ENCODE data around the gene CDH18.

The CDH18 gene, protein sequence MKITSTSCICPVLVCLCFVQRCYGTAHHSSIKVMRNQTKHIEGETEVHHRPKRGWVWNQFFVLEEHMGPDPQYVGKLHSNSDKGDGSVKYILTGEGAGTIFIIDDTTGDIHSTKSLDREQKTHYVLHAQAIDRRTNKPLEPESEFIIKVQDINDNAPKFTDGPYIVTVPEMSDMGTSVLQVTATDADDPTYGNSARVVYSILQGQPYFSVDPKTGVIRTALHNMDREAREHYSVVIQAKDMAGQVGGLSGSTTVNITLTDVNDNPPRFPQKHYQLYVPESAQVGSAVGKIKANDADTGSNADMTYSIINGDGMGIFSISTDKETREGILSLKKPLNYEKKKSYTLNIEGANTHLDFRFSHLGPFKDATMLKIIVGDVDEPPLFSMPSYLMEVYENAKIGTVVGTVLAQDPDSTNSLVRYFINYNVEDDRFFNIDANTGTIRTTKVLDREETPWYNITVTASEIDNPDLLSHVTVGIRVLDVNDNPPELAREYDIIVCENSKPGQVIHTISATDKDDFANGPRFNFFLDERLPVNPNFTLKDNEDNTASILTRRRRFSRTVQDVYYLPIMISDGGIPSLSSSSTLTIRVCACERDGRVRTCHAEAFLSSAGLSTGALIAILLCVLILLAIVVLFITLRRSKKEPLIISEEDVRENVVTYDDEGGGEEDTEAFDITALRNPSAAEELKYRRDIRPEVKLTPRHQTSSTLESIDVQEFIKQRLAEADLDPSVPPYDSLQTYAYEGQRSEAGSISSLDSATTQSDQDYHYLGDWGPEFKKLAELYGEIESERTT

DNA sequence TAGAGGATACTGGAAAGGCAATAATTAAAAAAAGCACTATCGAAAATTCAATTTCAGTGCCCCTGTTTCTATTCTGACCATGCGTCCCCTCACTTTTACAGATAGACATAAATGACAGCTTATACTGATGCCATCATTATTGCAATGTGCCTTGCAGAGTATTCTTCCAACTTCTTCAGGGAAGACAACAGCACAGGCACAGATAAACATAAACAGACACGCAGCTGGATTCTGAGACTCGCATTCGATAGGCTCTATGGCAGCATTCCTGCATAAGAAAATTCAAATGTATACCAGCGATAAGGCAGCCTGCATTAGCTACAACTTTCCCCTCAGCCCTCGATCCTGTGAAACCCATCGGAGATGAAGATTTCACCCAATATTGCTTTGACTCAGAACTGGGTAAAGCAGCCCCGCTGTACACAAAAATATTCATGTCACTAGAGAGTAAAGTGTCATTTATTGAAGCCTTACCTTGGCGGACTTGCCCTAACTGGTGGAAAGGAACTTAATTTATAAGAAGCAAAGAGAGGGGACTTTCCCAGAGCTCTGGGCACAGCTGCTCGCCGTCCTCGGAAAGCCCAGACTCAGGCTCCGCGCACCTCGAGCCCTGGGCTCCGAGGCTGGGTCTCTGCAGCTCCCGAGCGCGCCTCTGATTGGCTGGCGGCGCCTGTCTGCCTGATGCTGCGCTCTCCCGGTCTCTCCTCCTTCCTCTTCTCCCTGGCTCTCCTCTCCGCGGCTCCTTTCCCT is at the start of gene CDH18:
Gene CDH18, minus strand, starts transcription at position 589 of the 750 bp plus-strand sequence. CDS start 149,214 bp downstream, outside the sequence.
- peak; percentile 52 for DNase-seq (ENCODE audit: low spot score)

DNA sequence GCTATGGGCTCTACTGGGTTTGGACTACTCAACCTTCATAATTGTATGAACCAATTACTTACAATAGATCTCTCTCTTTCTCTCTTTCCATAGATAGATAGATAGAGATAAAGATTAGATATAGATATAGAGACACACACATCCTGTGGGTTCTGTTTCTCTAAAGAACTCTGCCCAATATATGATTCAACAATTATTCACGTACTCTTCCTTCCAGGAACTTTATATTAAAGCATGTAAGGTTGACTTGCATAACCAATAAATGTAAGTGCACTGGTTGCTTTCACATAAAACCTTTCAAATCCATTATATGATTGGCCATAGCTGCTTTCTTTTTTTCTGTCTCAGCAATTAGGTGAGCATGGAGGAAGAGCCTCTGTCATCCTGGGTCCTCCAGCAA is 46.7 kb upstream of the CDH18 start:
- no peak for DNase-seq (ENCODE audit: low spot score)

DNA sequence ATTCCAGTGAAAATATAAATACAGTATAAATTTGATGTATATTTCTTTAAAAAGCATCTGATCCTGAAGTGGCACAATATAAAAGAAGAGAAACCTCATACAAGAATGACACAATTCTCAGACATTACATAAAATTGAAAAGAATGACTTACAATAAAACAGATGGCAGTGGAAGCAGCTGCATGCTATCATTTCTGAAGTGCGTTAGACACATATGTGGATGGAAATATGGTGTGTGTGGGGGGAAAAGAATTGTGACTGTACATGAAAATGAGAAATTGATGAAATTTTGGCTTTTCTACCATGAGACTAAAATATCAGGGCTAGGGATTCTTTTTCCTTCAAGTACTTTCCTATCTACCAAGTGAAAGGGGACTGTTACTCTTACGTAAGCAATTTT is 45.9 kb upstream of the CDH18 start:
- no peak for DNase-seq (ENCODE audit: low spot score)

DNA sequence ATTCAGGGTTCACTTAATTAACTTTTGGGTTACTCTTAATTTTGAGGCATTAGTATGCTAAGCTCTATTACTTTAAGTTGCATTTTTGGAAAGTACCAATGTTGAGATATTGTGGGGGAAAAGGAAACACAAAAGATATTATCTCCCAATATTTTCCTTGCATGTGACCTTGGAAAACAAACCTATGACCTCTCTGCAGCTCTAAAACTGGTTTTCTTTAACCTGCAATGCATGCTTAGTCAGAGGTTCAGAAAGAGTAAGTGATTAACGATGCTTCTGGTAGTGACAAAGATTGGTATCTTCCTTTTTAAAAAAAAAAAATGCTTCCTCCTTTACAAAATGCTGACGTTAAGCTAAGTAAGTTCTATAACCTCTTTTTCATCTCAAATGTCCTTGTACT is 44.9 kb upstream of the CDH18 start:
- DNase-seq (ENCODE audit: low spot score), result peak; percentile 2

DNA sequence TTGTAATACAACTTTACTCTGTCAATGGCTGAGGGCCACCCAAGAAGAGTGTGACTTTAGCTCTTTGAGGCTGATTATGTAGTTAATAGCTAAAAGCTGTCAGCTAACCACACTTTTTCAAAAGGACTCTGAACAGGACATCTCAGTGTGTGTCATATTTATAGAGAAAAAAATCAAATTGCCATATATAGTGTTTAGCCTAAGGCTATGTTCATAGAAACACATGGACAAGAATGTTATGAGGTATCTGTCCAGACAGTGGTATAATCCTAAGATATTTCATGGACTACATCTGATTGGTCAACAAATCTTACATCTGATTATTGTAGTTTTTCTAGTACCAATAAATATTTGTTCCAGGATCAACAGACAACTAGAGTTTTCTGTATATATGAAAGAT is 42.1 kb upstream of the CDH18 start:
- DNase-seq (ENCODE audit: low spot score), result no peak

DNA sequence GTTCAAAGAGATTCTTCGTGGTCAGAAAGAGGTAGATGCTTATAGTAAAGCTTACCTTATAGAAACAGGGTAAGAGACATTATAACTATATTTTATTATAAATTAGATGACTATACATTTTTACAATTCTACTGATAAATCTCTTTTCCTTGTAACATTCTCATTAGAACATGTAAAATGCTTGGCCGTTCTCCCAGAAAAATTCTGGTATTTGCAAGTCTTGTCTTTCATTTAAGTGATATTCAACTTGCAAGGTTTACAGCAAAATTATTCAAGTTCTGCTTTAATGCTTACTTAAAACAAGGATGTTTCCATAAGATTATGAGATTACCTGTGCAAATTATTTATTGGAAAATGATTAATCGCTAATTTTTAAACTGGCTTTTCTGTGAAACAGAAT is 41.3 kb upstream of the CDH18 start:
- DNase-seq (ENCODE audit: low spot score), result no peak

DNA sequence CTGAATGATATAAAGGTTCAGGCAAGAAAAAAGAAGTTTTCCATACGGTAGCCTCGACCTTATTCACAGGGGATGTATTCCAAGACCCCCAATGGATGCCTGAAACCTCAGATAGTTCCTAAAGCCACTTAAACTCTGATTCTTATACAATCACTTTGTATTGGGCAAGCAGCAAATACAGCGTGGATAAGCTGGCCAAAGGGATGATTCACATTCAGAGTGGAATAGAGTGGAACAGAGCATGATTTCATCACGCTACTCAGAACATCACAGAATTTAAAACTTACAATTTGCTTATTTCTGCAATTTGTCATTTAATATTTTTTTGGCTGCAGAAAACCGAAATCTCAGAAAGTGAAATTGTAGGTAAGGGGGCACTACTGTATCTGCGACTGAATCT is 40.5 kb upstream of the CDH18 start:
- no peak for DNase-seq (ENCODE audit: low spot score)

DNA sequence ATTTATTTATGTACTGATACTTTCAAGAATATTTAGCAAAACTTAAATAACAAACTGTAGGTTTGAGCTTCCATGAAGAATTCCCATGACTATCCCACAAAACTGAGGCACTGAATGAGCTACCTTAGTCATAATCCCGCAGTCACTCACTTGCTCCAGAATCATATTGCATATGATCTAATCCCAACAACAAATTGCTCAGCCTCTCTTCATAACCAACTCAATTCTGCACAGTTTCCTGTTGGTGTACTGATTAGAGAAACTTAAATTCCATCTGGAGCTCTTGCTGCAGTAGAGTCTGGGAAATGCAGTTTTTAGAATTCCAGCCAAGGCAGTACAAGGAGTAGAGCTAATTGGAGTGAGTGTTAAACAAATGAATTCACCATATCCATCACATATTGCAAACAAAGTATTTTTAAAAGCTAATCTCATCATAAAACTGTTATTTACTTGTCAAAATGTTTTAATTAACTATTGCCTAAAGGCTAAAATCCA is 35.7 kb upstream of the CDH18 start:
- no peak for DNase-seq (ENCODE audit: low spot score)

DNA sequence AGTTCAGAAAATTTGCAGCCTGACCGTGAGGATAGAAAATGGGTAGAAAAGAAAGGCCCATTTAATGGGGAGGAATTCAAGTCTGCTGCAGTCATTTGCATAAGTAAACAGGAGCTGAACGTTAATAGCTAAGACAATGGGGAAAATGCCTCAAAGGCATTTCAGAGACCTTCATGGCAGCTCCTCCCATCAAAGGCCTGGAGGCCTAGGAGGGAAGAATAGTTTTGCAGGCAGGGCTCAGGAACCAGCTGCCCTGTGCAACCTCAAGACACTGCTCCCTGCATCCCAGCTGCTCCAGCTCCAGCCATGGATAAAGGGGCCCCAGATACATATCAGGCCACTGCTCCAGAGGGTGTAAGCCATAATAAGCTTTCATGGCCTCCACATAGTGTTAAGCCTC is 32.2 kb upstream of the CDH18 start:
- DNase-seq (ENCODE audit: low spot score), result no peak

DNA sequence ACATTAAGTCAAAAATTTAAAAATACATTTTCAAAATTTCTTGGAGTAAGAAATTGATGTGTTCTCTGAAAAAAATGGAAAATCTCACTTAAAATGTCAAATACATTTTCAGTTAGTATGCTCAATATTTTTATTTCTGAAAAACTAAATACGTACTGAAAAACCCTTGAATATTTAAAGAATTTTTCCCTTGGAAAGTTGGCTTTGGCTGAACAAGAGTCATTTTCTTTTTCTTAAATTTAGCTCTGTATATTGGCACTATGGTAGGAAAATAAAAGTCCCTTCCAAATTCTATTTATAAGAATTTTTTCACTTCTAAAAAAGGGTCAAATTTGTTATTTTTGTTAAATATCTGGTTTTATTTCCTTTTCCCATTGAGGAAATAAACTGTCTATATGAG is 29.0 kb upstream of the CDH18 start:
- no peak for DNase-seq (ENCODE audit: low spot score)

DNA sequence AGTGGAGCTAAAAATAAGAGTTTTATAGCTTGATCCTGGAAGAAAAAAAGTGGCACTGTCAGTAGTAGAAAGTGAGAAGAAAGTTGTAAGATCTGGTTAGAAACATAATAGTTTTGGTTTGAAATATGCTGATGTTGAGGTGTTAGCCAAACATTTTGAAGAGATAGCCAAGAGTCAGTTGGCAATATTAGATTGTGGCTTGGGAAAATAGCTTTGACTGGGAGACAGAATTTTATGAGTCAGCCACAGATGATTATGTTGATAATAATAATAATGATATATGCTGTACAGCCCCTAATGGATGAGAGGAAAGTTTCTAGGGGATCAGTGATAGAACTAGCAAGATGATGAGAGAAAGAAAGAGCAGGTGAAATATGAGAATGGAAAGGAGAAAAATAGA is 12.4 kb upstream of the CDH18 start:
- no peak for DNase-seq (ENCODE audit: low spot score)

DNA sequence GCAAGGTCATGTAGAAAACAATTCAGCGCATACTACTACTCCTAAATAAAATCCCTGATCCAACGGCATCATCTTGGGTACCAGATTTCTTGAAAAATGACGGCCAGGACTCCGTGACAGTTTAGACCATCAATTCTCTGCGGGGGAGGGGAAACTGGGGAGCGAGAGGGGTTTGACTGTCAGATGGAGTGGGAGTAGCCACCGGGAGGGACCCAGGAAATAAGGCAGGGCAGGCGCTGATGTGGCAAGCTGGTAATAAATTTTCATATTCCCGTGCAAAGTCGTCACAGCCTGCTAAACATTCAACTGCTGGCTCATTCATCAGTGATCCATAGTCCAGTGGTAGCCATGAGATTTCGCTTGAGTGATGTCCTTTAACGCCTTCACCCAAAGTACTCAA is 457 bp upstream of the CDH18 start:
- DNase-seq (ENCODE audit: low spot score), result no peak

DNA sequence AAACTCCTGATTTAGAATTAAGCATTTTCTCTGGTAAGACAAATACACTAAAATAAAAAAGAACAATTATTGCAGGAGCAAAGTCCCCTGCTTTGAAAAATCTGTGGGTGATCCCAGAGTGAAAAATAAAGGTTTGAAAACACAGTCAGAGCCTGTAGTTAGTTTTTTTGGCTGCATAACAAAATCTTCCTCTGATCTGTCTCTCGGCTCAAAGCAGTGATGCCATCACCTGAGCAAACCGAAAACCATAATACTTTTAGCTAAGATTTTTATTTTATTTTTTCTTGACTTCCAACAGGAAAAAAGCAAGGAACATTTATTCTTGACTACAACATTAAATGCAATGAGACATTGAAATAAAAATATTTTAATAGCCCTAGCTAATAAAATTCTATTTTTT is 1.2 kb downstream of the CDH18 start:
- DNase-seq (ENCODE audit: low spot score), result no peak

DNA sequence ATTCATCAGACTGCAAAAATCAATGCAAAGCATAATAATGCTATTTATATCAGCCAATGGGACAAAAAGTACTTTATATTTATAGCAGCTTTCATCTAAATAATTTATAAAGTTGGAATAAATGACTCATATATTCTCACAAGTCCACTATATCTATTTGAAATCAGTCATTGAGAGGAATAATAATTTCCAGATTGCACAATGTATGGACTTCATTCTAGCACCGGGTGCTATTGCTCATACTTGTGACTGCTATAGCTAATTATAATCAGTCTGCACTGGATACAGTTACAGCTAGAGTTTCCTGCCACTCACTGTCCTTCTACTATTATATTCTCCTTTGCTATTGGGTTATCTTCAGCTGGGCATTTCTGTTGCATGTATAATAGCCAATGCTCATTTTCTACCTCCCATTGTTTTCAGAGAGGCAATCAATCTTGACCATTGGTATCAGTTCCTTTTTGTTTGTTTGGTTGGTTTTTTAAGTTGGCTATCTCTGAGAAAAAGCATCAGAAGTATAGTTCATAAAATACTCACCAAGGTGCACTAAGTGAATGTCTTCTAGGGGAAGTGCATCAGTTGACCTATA is 1.9 kb downstream of the CDH18 start:
- no peak for DNase-seq (ENCODE audit: low spot score)

DNA sequence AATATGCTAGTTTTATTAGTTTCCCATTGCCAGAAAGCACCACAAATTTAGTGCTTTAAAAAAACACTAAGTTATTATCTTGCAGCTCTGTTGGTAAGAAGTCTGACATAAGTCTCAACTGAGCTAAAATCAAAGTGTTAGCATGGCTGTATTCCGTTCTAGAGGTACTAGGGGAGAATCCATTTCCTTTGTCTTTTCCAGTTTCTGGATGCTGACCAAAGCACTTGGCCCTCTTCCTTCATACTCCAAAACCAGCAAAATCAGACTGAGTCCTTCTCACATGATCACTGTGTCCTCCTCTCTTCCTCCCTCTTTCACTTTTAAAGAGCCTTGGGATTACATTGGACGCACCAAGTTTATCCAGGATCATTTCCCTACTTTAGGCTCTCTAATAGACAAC is 9.5 kb downstream of the CDH18 start:
- DNase-seq (ENCODE audit: low spot score), result no peak

DNA sequence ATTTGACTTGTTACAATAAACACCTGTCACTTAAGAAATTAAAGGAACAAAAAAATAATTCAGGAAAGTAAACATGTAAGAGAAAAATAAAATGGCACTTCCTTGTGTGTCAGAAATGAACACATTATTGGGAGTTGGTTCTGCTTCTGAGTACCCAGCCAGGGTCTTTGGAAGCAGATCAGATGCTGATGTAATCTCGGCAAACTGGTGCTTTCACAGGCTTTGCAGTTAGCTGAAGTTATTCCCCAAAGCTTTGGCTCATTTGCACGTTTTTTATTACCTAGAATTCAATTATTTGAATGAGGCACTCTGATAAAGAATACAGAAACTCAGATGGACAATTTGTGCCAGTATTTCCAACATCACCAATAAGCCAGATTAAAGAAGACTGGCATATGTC is 10.9 kb downstream of the CDH18 start:
- DNase-seq (ENCODE audit: low spot score), result no peak

DNA sequence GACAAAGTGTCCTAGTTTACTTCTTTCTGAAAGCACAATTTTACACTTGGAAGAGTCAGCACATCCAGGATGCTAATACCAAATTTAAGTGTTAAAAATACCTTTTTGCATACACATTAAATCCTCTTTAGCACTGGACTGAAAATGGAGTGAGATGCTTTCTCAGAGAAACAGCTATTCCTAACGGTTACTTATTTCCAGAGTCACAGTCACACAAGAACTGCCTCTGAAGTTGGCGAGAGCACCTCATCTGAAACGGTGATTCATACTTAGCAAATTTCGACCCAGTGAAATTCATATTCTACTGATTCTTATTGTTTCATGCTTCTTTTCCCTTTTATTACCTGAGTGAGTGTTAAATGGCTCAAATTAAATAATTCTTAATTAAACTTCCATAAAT is 12.2 kb downstream of the CDH18 start:
- DNase-seq (ENCODE audit: low spot score), result peak; percentile 45

DNA sequence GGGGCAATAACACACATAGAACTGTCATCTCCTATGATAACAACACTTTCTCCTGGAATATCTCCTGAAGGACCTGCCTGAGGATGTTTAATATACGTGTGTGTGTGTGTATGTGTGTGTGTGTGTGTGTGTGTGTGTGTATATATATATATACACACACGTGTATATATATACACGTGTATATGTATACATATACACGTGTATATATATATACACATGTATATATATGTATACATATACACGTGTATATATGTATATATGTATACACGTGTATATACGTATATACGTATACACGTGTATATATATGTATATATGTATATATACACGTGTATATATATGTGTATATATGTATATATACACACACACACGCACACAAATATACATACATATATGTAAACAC is 27.5 kb downstream of the CDH18 start:
- DNase-seq (ENCODE audit: low spot score), result no peak

DNA sequence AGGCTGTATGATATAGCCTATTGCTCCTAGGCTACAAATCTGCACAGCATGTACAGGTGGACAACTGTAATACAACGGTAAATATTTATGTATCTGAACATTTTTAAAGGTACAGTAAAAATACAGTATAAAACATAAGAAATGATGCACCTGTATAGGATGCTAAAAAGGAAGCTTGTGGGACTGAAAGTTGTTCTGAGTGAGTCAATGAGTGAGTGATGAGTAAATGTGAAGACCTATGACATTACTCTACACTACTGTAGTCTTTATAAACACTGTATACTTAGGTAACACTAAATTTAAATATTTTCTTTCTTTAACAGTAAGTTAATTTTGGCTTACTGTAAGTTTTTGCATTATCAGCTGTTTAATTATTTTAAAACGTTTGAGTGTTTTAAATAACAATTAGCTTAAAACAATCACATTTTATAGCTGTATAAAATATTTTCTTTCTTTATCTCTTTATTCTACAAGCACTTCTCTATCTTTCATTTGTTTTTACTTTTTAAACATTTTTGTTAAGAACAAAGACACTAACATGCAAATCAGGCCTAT is 28.1 kb downstream of the CDH18 start:
- no peak for DNase-seq (ENCODE audit: low spot score)

DNA sequence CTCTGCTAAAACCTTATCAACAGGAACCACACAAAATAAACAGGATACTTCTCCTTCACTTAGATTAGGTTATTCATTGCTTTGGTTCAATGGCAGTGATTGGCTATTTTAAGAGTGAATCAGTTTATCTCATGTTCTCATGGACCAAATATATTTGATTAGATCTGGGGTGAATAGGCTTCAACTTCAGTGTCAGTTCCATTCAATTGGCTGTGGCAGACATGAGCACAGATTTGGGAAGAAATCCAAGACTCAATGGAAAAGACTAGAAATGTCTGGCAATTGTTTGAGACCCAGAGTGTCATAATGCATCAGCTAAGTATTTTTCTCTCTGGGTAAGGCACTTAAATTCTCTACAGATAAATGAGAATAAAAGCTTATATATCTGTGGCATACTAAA is 37.1 kb downstream of the CDH18 start:
- DNase-seq (ENCODE audit: low spot score), result no peak

DNA sequence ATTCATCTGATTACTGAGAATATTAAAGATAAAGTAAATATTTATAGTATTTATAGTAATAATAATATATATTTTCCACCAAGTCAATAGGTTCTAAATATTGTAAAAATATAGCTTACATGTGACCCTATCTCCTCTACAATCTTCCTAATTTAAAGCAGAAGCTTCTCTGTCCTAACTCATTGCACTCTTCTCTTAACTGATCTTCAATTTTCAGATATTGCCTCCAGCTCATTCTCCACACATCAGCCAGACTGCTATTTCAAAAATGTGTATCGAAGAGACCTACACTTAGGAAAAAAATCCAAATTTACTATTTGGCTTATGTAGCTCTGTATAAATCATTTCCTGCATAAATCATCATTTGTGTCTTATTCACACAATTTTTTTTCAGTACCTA is 47.8 kb downstream of the CDH18 start:
- DNase-seq (ENCODE audit: low spot score), result no peak

DNA sequence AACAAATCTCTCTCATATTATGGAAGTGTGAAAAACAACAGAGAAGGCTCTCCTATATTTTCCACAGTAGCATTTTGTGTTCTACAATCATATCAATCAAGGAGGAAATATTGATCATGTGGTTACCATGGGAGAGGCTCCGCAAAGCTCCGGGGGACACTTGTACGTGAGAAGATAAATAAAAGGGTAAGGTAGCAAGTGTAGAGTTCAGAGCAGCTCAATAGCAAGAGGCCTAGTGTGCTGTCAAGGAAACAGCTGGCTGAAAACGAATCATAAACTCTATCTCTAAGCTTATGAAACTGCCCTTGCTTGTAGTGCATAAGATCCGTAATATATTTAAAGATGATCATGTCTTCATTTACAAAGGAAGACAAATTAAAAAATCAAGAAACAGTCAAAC is 57.5 kb downstream of the CDH18 start:
- no peak for DNase-seq (ENCODE audit: low spot score)

All from kidney tubule cell (primary cell).